NCI-H1694 treated with DMSO at 0.1 percent for 48 hours (cell line): ENCODE results near the gene NOL8.

ENCODE experiments used
- DNase-seq: peaks from one replicate; lab custom pipeline; 2025; lab: John Stamatoyannopoulos, UW

Gene NOL8

DNA sequence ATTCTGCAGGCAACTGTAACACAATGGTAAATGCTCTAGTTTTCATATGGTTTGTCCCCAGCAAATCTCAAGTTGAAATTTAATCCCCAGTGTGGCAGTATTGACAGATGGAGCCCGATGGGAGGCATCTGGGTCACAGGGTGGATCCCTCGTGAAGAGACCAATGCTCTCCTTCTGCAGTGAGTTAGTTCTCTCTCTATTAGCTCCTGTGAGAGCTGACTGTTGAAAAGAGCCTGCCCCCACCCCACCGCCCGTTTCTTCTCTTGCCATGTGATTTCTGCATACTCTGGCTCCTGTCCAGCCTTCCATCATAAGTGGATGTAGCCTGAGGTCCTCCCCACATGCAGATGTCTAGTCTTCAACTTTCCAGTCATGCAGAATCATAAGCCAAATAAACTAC lies 58.7 kb downstream of the NOL8 start:
- peak; percentile 19 for DNase-seq

- DNase-seq, result no peak
These were observed 60.0 kb downstream of the NOL8 start for GRCh38 chr9:92265154-92265553.

DNA sequence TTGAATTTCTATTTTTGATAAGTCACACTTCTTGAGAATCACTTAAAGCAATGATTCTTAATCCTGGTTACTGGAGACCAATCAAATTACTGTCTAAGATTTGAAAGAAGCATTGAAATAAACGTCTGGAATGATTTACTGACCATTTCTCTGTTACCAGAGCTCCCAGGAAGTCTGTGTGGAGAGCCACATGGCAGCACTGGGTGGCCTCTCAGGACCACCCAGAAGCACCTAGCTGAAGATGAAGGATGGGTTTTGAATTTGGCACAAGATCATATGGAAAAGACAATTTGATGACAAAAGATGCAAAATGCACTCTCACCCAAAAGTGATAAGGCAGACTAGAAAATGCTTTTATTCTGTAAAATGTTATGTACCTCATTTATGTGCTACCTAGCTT lies 62.0 kb downstream of the NOL8 start:
- no peak for DNase-seq

DNA sequence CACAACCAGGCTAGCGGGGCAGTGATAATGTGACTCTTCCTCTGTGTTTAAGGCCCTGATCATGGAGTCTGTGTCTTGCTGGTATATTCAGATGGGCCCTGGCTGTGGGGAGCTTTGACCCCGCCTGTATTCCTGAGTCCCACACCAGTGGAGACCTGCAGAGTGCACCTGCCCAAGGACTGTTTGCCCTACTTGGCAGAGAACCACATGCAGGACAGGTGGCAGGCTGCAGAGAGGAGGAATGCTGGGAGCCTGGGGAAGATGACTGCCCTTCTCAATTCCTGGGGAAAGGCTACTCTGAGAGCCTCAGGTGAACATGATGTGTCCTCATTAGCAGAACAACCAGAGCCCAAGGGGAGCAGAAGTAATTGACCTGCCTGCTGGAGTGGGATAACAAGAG lies 67.8 kb downstream of the NOL8 start:
- no peak for DNase-seq

DNA sequence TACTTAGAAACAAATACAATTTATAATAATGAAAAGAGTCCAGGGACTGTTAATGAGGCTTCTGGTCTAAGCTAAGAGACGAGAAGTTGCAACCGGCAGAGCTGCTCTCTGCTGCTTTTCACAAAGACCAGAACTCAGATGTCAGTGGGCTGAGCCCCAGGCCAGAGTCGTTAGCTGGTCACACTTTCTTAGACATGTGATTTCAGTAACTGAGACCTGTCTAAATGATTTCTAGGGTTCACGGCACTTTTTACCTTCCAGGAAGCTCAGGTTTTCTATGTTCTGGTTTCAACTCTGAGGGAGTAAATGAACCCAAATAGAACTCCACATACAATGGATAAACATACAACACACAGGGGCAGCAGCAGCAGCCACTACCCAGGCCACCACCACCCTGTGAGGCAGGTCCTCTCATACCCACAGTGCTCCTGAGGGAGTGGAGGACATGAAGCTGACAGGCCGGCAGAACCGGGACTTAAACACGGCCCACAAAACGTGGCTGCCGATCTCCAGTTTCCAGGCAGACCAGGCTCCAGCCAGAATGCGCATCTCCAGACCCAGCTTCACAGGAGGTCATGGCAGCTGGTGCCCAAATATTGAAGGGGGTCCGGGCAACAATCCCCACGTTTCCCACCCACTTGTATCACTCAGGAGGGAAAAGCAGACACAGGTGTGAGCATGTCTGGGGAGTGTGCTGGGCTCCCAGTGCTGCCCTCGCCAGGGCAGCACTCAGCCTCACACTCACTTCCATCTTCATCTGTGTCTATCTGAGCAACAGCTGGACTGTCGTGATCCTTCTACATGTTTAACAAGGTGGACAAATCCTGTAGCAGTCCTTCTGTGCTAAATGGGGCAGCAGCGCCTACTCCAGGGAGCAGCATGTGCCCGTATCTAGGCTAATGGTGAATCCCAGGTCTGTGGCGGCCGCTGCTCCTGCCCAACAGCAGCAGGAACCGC lies 70.5 kb downstream of the NOL8 start:
- DNase-seq, result no peak

- DNase-seq, result no peak
These were observed 71.5 kb downstream of the NOL8 start for GRCh38 chr9:92253656-92254055.

GRCh38 chr9:92247981-92248380 lies 77.2 kb downstream of the NOL8 start:
- no peak for DNase-seq
